Liver (tissue), 2 donors: ENCODE measurements around the gene SULT2A1.

Experiments used
- TF ChIP-seq, protein P1 (sequence below): IDR thresholded peaks from 2 replicates; pipeline ENCODE4 v1.6.1; 2016; ENCODE audit warnings: antibody characterized with exemption
- TF ChIP-seq, protein P2 (sequence below): fragments of 150-350 bp; IDR thresholded peaks from 2 replicates; pipeline ENCODE4 v1.5.1; 2017; ENCODE audit warnings: improper control_type of control experiment, low read depth, low read length; ENCODE audit not compliant: missing input control
- donor health status: healthy.

DNA sequence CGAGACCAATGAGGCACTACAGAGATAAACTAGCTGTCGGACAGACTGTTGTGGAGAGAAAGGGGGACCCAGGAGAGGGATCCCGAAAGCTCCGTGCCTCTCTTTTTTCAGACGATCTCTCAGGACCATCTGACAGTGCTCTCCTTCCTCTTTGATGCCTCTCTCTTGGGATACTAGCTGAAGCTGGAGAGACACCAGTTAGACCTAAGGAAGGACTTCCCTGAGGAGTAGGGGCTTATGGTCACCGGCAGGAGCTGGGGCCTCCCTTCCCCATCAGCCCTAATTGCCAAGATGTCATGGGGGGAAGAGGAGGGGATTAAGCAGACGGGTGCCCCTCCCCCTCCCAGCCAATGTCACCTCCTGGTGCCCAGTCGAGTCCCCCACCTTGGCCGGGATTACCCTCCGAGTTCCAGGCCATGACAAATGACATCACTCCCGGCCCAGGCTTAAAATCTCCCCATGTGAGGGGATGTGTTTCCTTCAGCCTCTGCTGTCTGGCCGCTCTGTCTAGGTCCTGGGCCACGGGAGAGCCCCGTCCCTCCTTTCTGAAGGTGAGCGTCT, 64.6 kb downstream of the SULT2A1 start, which contains the start of gene CRX:
- TF ChIP-seq, protein P1, sequence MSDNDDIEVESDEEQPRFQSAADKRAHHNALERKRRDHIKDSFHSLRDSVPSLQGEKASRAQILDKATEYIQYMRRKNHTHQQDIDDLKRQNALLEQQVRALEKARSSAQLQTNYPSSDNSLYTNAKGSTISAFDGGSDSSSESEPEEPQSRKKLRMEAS = no peak
- TF ChIP-seq, protein P2, sequence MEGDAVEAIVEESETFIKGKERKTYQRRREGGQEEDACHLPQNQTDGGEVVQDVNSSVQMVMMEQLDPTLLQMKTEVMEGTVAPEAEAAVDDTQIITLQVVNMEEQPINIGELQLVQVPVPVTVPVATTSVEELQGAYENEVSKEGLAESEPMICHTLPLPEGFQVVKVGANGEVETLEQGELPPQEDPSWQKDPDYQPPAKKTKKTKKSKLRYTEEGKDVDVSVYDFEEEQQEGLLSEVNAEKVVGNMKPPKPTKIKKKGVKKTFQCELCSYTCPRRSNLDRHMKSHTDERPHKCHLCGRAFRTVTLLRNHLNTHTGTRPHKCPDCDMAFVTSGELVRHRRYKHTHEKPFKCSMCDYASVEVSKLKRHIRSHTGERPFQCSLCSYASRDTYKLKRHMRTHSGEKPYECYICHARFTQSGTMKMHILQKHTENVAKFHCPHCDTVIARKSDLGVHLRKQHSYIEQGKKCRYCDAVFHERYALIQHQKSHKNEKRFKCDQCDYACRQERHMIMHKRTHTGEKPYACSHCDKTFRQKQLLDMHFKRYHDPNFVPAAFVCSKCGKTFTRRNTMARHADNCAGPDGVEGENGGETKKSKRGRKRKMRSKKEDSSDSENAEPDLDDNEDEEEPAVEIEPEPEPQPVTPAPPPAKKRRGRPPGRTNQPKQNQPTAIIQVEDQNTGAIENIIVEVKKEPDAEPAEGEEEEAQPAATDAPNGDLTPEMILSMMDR = no peak
